RPMI7951 (cell line): ENCODE data around the gene PTH1R. TPM values are rescaled to one million over a fixed set of nuclear protein-coding genes. Genes with fewer than 3 reads are reported as not detected.

Experiments used
- DNase-seq: peaks from one replicate; pipeline ENCODE4 v3.0.0-alpha.2; 2012; ENCODE audit warnings: low read depth
- total RNA-seq: library from RNA; depleted of rRNA; stranded (reverse); fragments of >200 nt; shearing (Covaris generic); gene quantifications from 2 replicates; pipeline ENCODE4 v1.2.3, GENCODE V29; 2014

The PTH1R gene
- total RNA-seq, 1 experiment from 2014 or later, result not detected

GRCh38 chr3:46930166-46930944, 52.8 kb downstream of the PTH1R start:
- peak; percentile 46 for DNase-seq

- peak; percentile 73 for DNase-seq
These were observed 53.5 kb downstream of the PTH1R start for GRCh38 chr3:46930945-46931403.

GRCh38 chr3:46931631-46932331, 54.3 kb downstream of the PTH1R start:
- DNase-seq, result peak; percentile 86

- no peak for DNase-seq
These were observed 55.1 kb downstream of the PTH1R start for GRCh38 chr3:46932455-46933225.

GRCh38 chr3:46933261-46933660, 55.7 kb downstream of the PTH1R start:
- no peak for DNase-seq

- no peak for DNase-seq
These were observed 56.6 kb downstream of the PTH1R start for GRCh38 chr3:46934072-46934471.

- DNase-seq, result peak; percentile 69
These were observed 57.1 kb downstream of the PTH1R start for GRCh38 chr3:46934498-46935167.

- peak; percentile 98 for DNase-seq
These were observed 57.8 kb downstream of the PTH1R start for GRCh38 chr3:46935168-46935858.

GRCh38 chr3:46935989-46936558, 58.6 kb downstream of the PTH1R start:
- no peak for DNase-seq

- peak; percentile 55 for DNase-seq
These were observed 59.3 kb downstream of the PTH1R start for GRCh38 chr3:46936733-46937250.

GRCh38 chr3:46938118-46938517, 60.6 kb downstream of the PTH1R start:
- DNase-seq, result no peak

GRCh38 chr3:46939578-46940445, 62.3 kb downstream of the PTH1R start:
- DNase-seq, result no peak

GRCh38 chr3:46942076-46942475, 64.6 kb downstream of the PTH1R start:
- DNase-seq, result no peak

- DNase-seq, result no peak
These were observed 65.1 kb downstream of the PTH1R start for GRCh38 chr3:46942481-46943236.

GRCh38 chr3:46943237-46944187, 66.0 kb downstream of the PTH1R start:
- no peak for DNase-seq

- no peak for DNase-seq
These were observed 66.7 kb downstream of the PTH1R start for GRCh38 chr3:46944191-46944590.

GRCh38 chr3:46946416-46946815, 68.9 kb downstream of the PTH1R start:
- DNase-seq, result no peak
